Endothelial cell of umbilical vein (primary cell): ENCODE measurements around the gene SPACA6. TPM values are rescaled to one million over a fixed set of nuclear protein-coding genes. Genes with fewer than 3 reads are reported as not detected.

Experiments used
- BruUV-seq: library from RNA; stranded (reverse); fragments of 400-500 nt; replicated peaks from 2 replicates; lab custom pipeline; 2021; lab: Mats Ljungman, UMichigan
- CTCF ChIA-PET: fragments of 300-600, 350-600 bp; sonication (Branson Sonifier 250); formaldehyde crosslinking; loops from one replicate; lab custom pipeline; 2021; ENCODE audit warnings: antibody characterized with exemption, inconsistent platforms; lab: Charles Lee
- POLR2A ChIA-PET: fragments of 300-600, 350-600 bp; sonication (Branson Sonifier 250); formaldehyde crosslinking; loops from one replicate; lab custom pipeline; 2021; ENCODE audit warnings: antibody characterized with exemption, inconsistent platforms; lab: Charles Lee
- DNase-seq: peaks from one replicate; pipeline ENCODE4 v3.0.0-alpha.2; 2011; ENCODE audit warnings: low read depth, low spot score
- FAIRE-seq: peaks from 2 replicates; lab custom pipeline; 2011; peaks lifted over from hg19 to GRCh38; lab: Jason Lieb, UNC
- H2AFZ ChIP-seq: 2 replicates; pipeline ENCODE4 v1.6.0; 2012; ENCODE audit warnings: low read depth, low read length, control low read depth, inconsistent platforms
- H3K27ac ChIP-seq: 2 replicates; pipeline ENCODE4 v1.5.1; 2011; ENCODE audit warnings: low read depth, mild to moderate bottlenecking, control low read depth, low read length, moderate library complexity; ENCODE audit not compliant: insufficient read depth
- H3K27me3 ChIP-seq, 2 experiments: 2 replicates each; pipeline versions ENCODE4 v1.6.0 to v1.6.1; 2011; ENCODE audit warnings: low read length in 2 of 2, mixed read lengths in 1 of 2; ENCODE audit not compliant: control insufficient read depth in 2 of 2, insufficient read depth in 2 of 2
- H3K36me3 ChIP-seq, 2 experiments: 2 replicates in 1 of 2; 3 replicates in 1 of 2; pipeline ENCODE4 v1.5.1; 2011; ENCODE audit warnings: low read length in 2 of 2, mild to moderate bottlenecking in 1 of 2, moderate library complexity in 1 of 2; ENCODE audit not compliant: control insufficient read depth in 2 of 2, insufficient read depth in 2 of 2; ENCODE audit errors: extremely low read depth in 1 of 2
- H3K4me1 ChIP-seq: 3 replicates; pipeline ENCODE4 v1.5.1; 2011; ENCODE audit warnings: mild to moderate bottlenecking, low read length; ENCODE audit not compliant: control insufficient read depth, insufficient read depth; ENCODE audit errors: extremely low read depth
- H3K4me2 ChIP-seq: 2 replicates; pipeline ENCODE4 v1.6.1; 2011; ENCODE audit warnings: low read length, control low read depth, mixed read lengths; ENCODE audit not compliant: insufficient read depth
- H3K4me3 ChIP-seq, 3 experiments: fragments of 200-600 bp in 1 of 3; sonication (generic), shearing (Covaris generic) in 1 of 3; replicated peaks in 1 of 3; 2 replicates each; pipeline ENCODE4 v1.5.1; 2011 to 2016; ENCODE audit warnings: control low read depth in 3 of 3, low read length in 3 of 3, mild to moderate bottlenecking in 2 of 3, inconsistent platforms in 1 of 3, low read depth in 1 of 3, moderate library complexity in 1 of 3; ENCODE audit not compliant: insufficient read depth in 1 of 3
- H3K79me2 ChIP-seq: 2 replicates; pipeline ENCODE4 v1.6.0; 2012; ENCODE audit warnings: low read length, inconsistent platforms; ENCODE audit not compliant: control insufficient read depth, insufficient read depth
- H3K9ac ChIP-seq: replicated peaks from 2 replicates; pipeline ENCODE3; 2011; ENCODE audit warnings: low read length, control low read depth; ENCODE audit not compliant: insufficient read depth; ENCODE audit errors: extremely low read depth
- H3K9me1 ChIP-seq: replicated peaks from 3 replicates; pipeline ENCODE4 v1.6.0; 2011; ENCODE audit warnings: mild to moderate bottlenecking, low read length; ENCODE audit not compliant: control insufficient read depth, insufficient read depth; ENCODE audit errors: extremely low read depth
- H3K9me3 ChIP-seq: replicated peaks from 2 replicates; pipeline ENCODE4 v1.5.1; 2012; ENCODE audit warnings: low read length, inconsistent platforms; ENCODE audit not compliant: control insufficient read depth, insufficient read depth
- H4K20me1 ChIP-seq: replicated peaks from 2 replicates; pipeline ENCODE3; 2011; ENCODE audit warnings: mild to moderate bottlenecking, low read length; ENCODE audit not compliant: control insufficient read depth, insufficient read depth; ENCODE audit errors: extremely low read depth
- EZH2 ChIP-seq: IDR thresholded peaks from 2 replicates; pipeline ENCODE4 v1.6.1; 2012; ENCODE audit warnings: borderline replicate concordance, low read depth, mild to moderate bottlenecking, moderate library complexity, low read length, inconsistent platforms; ENCODE audit not compliant: severe bottlenecking
- FOS ChIP-seq: IDR thresholded peaks from 2 replicates; pipeline ENCODE4 v1.6.1; 2011; ENCODE audit warnings: mild to moderate bottlenecking, low read length, moderate library complexity, borderline replicate concordance; ENCODE audit not compliant: insufficient read depth
- GATA2 ChIP-seq: IDR thresholded peaks from 2 replicates; pipeline ENCODE4 v1.7.0; 2011; ENCODE audit warnings: low read depth, mild to moderate bottlenecking, moderate library complexity, mixed read lengths, low read length; ENCODE audit not compliant: insufficient read length, insufficient read depth
- JUN ChIP-seq: IDR thresholded peaks from 2 replicates; pipeline ENCODE4 v1.6.1; 2011; ENCODE audit warnings: borderline replicate concordance, low read depth; ENCODE audit not compliant: insufficient read length, insufficient read depth
- MYC ChIP-seq: IDR thresholded peaks from one replicate; pipeline ENCODE4 v1.6.1; 2011; ENCODE audit warnings: mild to moderate bottlenecking, low read depth, low read length
- POLR2A ChIP-seq: IDR thresholded peaks from 2 replicates; pipeline ENCODE4 v1.6.1; 2012; ENCODE audit warnings: low read depth, mild to moderate bottlenecking, control low read depth, low read length
- POLR2AphosphoS5 ChIP-seq: IDR thresholded peaks from 2 replicates; pipeline ENCODE4 v1.6.1; 2012; ENCODE audit warnings: low read depth, mild to moderate bottlenecking, control low read depth, low read length, moderate library complexity; ENCODE audit not compliant: insufficient read depth
- dilution Hi-C: fragments of 300-500 bp; cut with MboI; formaldehyde crosslinking; loops from one replicate; pipeline ENCODE4 v1.15.0; 2019; ENCODE audit warnings: low sequenced_read_pairs; ENCODE audit not compliant: extremely low pct_ligation_motif_present
- intact Hi-C: fragments of 100-400 bp; cut with micrococcal nuclease; formaldehyde crosslinking; loops from one replicate; pipeline ENCODE4 v1.10.0; 2022
- polyA plus RNA-seq, 4 experiments: library from polyadenylated mRNA; depleted of rRNA in 3 of 4; stranded (reverse) in 3 of 4; unstranded in 1 of 4; fragments of >200 nt; gene quantifications; 2 replicates each; pipeline versions ENCODE4 v1.2.1 to v1.2.3, GENCODE V29; 2011 to 2012; ENCODE audit warnings: missing spikeins in 1 of 4
- total RNA-seq: library from RNA; stranded (reverse); gene quantifications from 2 replicates; pipeline ENCODE4 v1.2.3, GENCODE V29; 2021
- TF ChIP-seq, protein P1 (sequence below), 2 donors: IDR thresholded peaks; 1 replicate in 1 of 2; 2 replicates in 1 of 2; pipeline ENCODE4 v1.5.1; 2011; ENCODE audit warnings: low read length in 2 of 2, mild to moderate bottlenecking in 2 of 2, moderate library complexity in 2 of 2, control low read depth in 1 of 2, inconsistent platforms in 1 of 2, low read depth in 1 of 2; ENCODE audit not compliant: insufficient read depth in 1 of 2; ENCODE audit errors: extremely low read depth in 1 of 2
- TF ChIP-seq, protein P2 (sequence below): IDR thresholded peaks from 2 replicates; pipeline ENCODE4 v1.6.1; 2011; ENCODE audit not compliant: insufficient read depth, insufficient read length

The SPACA6 gene
- total and polyA plus RNA-seq, 2 donors (not counting 3 experiments of a cell fraction or from before 2014, with no cell fraction given): 11.9 to 41.1 TPM

DNA sequence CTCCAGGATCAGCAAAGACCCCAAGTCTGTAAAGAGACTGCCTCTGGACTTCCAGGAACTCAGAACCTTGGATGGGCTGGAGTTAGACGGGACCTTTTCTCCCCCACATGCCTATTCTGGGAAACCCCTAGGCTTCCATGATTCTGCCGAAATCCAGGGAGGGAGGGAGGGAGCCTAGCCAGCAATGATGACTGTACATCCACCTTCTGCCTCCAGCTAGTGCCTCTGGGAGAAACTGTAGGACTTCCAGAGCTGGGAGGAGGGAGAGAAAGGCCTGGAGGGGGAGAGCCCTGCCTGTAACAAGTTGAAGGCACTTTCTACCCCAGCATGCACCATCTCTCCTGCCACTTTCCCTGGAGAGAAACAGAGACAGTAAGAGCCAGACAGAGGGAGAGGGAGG is 36.7 kb downstream of the SPACA6 start:
- Histone ChIP-seq H3K27ac (no peak overlapping the region), H3K9me3 (no peaks in the 10 kb centered on the region), H3K4me2 (no peak overlapping the region), H3K9me1 (no peaks in the 10 kb centered on the region), H3K9ac (no peak overlapping the region), H2AFZ (no peak overlapping the region), H3K27me3 (no peaks in the 10 kb centered on the region), H3K36me3 (no peaks in the 10 kb centered on the region), H3K79me2 (no peaks in the 10 kb centered on the region), H3K4me3 (no peak overlapping the region), H3K4me1 (no peaks in the 10 kb centered on the region), H4K20me1 (no peaks in the 10 kb centered on the region)
- CTCF ChIA-PET: no interaction called here
- DNase-seq: no peak
- POLR2A ChIA-PET: no interaction called here
- no peak for TF ChIP-seq JUN
- no peak for TF ChIP-seq EZH2
- TF ChIP-seq, protein P1, sequence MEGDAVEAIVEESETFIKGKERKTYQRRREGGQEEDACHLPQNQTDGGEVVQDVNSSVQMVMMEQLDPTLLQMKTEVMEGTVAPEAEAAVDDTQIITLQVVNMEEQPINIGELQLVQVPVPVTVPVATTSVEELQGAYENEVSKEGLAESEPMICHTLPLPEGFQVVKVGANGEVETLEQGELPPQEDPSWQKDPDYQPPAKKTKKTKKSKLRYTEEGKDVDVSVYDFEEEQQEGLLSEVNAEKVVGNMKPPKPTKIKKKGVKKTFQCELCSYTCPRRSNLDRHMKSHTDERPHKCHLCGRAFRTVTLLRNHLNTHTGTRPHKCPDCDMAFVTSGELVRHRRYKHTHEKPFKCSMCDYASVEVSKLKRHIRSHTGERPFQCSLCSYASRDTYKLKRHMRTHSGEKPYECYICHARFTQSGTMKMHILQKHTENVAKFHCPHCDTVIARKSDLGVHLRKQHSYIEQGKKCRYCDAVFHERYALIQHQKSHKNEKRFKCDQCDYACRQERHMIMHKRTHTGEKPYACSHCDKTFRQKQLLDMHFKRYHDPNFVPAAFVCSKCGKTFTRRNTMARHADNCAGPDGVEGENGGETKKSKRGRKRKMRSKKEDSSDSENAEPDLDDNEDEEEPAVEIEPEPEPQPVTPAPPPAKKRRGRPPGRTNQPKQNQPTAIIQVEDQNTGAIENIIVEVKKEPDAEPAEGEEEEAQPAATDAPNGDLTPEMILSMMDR (IDR thresholded peaks at IDR 0.05; ENCODE audit: extremely low read depth in 1 of 2, insufficient read depth in 1 of 2, low read depth in 1 of 2, low read length in 2 of 2): no peak
- no peak for TF ChIP-seq MYC
- no peak for TF ChIP-seq POLR2AphosphoS5
- TF ChIP-seq, protein P2, sequence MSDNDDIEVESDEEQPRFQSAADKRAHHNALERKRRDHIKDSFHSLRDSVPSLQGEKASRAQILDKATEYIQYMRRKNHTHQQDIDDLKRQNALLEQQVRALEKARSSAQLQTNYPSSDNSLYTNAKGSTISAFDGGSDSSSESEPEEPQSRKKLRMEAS: no peak
- no peak for TF ChIP-seq POLR2A
- TF ChIP-seq GATA2: no peak
- TF ChIP-seq FOS: no peak
- dilution Hi-C loops (no loop called here), intact Hi-C loops (no loop called here)
- FAIRE-seq: no peak
- BruUV-seq: no TSS peak
